ENCODE measurements around the gene SLC5A10. TPM values are rescaled to one million over a fixed set of nuclear protein-coding genes. Genes with fewer than 3 reads are reported as not detected.

Gene SLC5A10
- total RNA-seq, 6 donors from 2014 or later, result not detected

DNA sequence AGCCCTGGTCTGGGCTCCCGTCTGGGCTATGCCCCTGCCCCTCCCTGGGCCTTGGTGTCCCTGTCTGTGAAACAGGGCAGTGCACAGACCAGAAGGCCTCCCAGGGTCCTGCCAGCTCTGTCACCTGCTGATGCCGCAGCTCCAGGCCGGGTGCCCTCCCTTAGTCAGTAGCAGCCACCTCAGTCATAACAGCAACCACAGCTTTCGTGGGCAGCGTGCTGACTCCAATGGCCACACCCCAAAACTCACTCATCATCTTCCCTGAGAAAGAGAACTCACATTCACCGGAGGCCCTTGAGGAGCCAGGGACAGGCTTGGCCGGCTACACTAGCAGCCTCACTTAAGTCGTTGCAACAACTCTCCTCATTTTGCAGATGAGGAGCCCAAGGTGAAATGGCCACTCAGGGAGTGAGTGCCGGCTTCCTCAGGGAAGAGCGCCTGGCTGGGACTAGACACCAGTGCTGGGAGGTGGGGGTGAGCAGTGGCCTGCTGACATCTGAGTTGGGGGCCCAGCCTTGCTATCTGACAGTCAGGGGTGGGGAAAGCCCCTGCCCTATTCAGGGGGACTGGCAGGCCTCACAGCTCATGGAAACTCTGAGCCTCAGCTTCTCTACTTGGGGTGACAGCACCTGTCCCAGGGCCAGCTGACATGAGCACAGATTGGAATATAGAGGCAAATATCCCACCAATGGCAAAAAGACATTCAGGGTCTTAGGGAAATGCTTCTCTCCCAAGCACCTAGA lies 22.6 kb downstream of the SLC5A10 start:
- H3K9me3 ChIP-seq, result no peaks in the 10 kb centered on the region
- H3K4me1 ChIP-seq, result peaks cover 0 to 2% (median under 1%) of the 10 kb centered on the region in 4 donors
- DNase-seq (no peak), ATAC-seq (ENCODE audit: low FRiP score in 2 of 2) (no peak)
- H3K27ac ChIP-seq, result no peak overlapping the region
- no peaks in the 10 kb centered on the region for H3K27me3 ChIP-seq
- WGBS, 2 donors, result 80 to 86% methylated on average over 7 to 10 of the region's 10 CpGs
- no peak overlapping the region for H3K4me3 ChIP-seq
- peaks cover 0 to 26% (median 12%) of the 10 kb centered on the region in 4 donors for H3K36me3 ChIP-seq
- TF ChIP-seq EP300 (IDR thresholded peaks at IDR 0.05) (no peak), POLR2AphosphoS5 (IDR thresholded peaks at IDR 0.05) (no peak), POLR2A (IDR thresholded peaks at IDR 0.05) (no peak)
- TF ChIP-seq, protein P1, sequence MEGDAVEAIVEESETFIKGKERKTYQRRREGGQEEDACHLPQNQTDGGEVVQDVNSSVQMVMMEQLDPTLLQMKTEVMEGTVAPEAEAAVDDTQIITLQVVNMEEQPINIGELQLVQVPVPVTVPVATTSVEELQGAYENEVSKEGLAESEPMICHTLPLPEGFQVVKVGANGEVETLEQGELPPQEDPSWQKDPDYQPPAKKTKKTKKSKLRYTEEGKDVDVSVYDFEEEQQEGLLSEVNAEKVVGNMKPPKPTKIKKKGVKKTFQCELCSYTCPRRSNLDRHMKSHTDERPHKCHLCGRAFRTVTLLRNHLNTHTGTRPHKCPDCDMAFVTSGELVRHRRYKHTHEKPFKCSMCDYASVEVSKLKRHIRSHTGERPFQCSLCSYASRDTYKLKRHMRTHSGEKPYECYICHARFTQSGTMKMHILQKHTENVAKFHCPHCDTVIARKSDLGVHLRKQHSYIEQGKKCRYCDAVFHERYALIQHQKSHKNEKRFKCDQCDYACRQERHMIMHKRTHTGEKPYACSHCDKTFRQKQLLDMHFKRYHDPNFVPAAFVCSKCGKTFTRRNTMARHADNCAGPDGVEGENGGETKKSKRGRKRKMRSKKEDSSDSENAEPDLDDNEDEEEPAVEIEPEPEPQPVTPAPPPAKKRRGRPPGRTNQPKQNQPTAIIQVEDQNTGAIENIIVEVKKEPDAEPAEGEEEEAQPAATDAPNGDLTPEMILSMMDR (IDR thresholded peaks at IDR 0.05), result no peak

DNA sequence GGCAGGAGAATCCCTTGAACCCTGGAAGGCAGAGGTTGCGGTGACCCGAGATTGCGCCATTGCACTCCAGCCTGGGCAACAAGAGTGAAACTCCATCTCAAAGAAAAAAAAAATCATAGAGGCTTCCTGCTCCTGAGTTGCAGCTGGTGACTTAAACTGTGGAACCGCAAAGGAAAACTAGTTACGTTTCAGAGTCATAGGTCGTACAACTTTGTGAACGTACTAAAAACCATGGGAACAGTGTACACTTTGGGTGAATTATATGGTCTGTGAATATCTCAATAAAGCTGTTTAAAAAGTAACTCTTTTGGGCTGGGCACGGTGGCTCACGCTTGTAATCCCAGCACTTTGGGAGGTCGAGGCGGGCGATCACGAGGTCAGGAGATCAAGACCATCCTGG lies 23.6 kb downstream of the SLC5A10 start:
- 89 to 91% methylated on average over 13 of the region's 13 CpGs for WGBS, 2 donors
- Histone ChIP-seq H3K4me3 (no peak overlapping the region), H3K27me3 (no peaks in the 10 kb centered on the region), H3K4me1 (no peaks in the 10 kb centered on the region), H3K27ac (no peak overlapping the region), H3K36me3 (peaks cover 0 to 26% (median 12%) of the 10 kb centered on the region in 4 donors), H3K9me3 (no peaks in the 10 kb centered on the region)
- no peak for ATAC-seq (ENCODE audit: low FRiP score in 2 of 2)
- no peak for TF ChIP-seq EP300 (IDR thresholded peaks at IDR 0.05)
- no peak for TF ChIP-seq POLR2AphosphoS5 (IDR thresholded peaks at IDR 0.05)
- TF ChIP-seq, protein P1 (IDR thresholded peaks at IDR 0.05), result no peak
- no peak for TF ChIP-seq POLR2A (IDR thresholded peaks at IDR 0.05)
- DNase-seq, result no peak

DNA sequence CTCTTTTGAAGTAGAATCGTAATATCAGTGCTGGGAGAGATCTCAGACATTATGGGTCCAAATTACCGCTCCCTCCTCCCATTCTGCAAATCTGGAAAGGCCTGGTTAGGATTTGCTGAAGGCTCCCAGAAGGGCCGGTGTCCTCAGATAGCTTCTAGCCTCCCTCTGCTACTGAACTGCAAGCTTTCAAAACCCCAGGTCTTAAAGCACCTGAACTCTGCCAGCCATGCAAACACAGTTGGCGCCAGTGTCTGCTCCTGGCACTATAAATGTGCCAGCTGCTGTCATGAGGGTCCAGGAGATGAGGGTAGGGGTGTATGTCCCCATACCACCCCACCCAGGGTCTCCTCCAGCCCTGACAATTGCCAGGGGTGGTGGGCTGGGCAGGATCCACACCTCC lies 24.2 kb downstream of the SLC5A10 start:
- WGBS, 2 donors, result 71 to 93% methylated on average over 4 of the region's 4 CpGs
- ATAC-seq (ENCODE audit: low FRiP score in 2 of 2), result no peak

DNA sequence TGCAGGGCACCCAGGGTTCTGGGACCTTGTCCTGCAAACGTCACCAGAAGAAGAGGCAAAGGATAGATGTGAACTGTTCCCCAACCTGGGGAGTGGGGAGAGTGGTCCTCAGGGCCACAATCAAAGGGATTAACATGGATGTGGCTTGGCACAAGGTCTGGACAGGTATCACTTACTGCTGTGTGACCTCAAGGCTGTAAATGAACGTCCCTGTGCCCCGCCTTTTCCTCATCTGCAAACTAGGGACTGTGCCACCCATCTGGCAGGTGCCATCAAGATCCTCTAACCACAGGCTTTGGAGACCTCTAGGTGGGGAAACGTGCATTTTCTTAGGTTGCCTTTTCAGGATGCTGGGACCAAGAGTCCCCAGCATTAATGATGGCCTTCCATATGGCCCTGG lies 25.1 kb downstream of the SLC5A10 start:
- Histone ChIP-seq H3K4me1 (no peaks in the 10 kb centered on the region), H3K36me3 (peaks cover 0 to 26% (median 11%) of the 10 kb centered on the region in 4 donors), H3K4me3 (no peak overlapping the region), H3K27me3 (no peaks in the 10 kb centered on the region), H3K9me3 (no peaks in the 10 kb centered on the region), H3K27ac (no peak overlapping the region)
- TF ChIP-seq, protein P1 (IDR thresholded peaks at IDR 0.05), result no peak
- TF ChIP-seq POLR2AphosphoS5 (IDR thresholded peaks at IDR 0.05) (no peak), EP300 (IDR thresholded peaks at IDR 0.05) (no peak), POLR2A (IDR thresholded peaks at IDR 0.05) (no peak)
- 90 to 96% methylated on average over 2 to 4 of the region's 4 CpGs for WGBS, 2 donors
- no peak for ATAC-seq (ENCODE audit: low FRiP score in 2 of 2)
- DNase-seq, result no peak

More for the DNA sequence above, 24.2 kb downstream of the SLC5A10 start:
- Histone ChIP-seq H3K36me3 (peaks cover 0 to 26% (median 11%) of the 10 kb centered on the region in 4 donors), H3K9me3 (no peaks in the 10 kb centered on the region), H3K27me3 (no peaks in the 10 kb centered on the region), H3K27ac (no peak overlapping the region), H3K4me1 (no peaks in the 10 kb centered on the region), H3K4me3 (no peak overlapping the region)
- DNase-seq, result no peak
- TF ChIP-seq POLR2A (IDR thresholded peaks at IDR 0.05) (no peak), POLR2AphosphoS5 (IDR thresholded peaks at IDR 0.05) (no peak), EP300 (IDR thresholded peaks at IDR 0.05) (no peak)
- TF ChIP-seq, protein P1 (IDR thresholded peaks at IDR 0.05), result no peak

DNA sequence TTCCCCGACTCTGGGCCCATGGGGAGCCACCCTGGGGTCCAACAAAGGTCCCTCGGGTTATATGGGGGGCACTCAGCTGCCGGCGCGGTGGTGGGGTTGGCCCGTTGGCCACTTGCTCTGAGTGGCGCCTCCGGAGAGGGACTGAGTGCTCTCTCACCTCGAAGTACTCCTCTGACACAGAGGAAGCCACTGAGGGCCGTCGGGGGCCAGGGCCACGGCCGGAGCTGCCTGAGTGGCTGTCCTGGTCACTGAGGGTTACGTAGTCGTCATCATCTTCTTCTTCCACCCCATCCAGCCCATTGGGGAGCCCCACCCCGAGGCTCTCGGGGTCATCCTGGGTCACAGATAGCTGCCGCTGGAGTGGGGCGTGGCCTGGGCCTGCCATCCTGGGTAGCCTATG lies 25.7 kb downstream of the SLC5A10 start:
- DNase-seq (no peak), ATAC-seq (ENCODE audit: low FRiP score in 2 of 2) (no peak)
- no peak for TF ChIP-seq EP300 (IDR thresholded peaks at IDR 0.05)
- TF ChIP-seq, protein P1 (IDR thresholded peaks at IDR 0.05), result no peak
- no peak for TF ChIP-seq POLR2AphosphoS5 (IDR thresholded peaks at IDR 0.05)
- TF ChIP-seq POLR2A (IDR thresholded peaks at IDR 0.05), result no peak
- 96% methylated on average over 13 to 19 of the region's 19 CpGs for WGBS, 2 donors
- no peaks in the 10 kb centered on the region for H3K9me3 ChIP-seq
- H3K4me1 ChIP-seq, result no peaks in the 10 kb centered on the region
- H3K27ac ChIP-seq, result no peak overlapping the region
- H3K36me3 ChIP-seq, result peaks cover 0 to 26% (median 11%) of the 10 kb centered on the region in 4 donors
- H3K27me3 ChIP-seq, result no peaks in the 10 kb centered on the region
- no peak overlapping the region for H3K4me3 ChIP-seq
